ENCODE measurements around the gene ANKRD20A1.
"Not testable (repeated sequence)": the region's sequence is repeated elsewhere in the genome, so short reads cannot be mapped to it uniquely, and the experiment has no call there.

Gene ANKRD20A1

DNA sequence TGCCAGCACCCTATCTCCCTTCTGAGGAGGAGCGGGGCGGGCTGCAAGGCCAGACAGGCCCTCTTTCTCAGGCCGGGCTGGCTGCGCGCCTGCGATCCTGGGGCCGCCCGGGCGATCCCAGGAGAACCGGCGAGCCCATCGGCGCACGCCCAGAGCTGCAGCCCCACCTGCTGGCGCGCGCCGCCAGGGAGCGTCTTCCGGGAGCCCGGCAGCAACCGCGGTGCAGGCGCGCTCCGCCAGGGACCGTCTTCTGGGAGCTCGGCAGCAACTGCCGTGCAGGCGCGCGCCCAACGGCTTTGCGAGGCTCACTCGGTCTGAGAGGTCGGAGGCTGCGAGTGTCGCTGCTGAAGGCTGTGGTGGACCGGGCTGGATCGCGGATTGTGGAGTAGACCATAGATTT lies at the start of gene ANKRD20A1:
ANKRD20A1 (plus strand) TSS at position 61 of the 400 bp plus-strand sequence. CDS start 496 bp downstream, outside the sequence.
- DNase-seq (ENCODE audit: low read depth in 1 of 2, low spot score in 1 of 2): not testable (repeated sequence)

GRCh38 chr9:67832088-67832487 lies 26.6 kb upstream of the ANKRD20A1 start:
- DNase-seq (ENCODE audit: low read depth in 1 of 2, low spot score in 1 of 2): not testable (repeated sequence)
